ENCODE results near the gene CFAP91. TPM values are rescaled to one million over a fixed set of nuclear protein-coding genes. Genes with fewer than 3 reads are reported as not detected.

CFAP91 gene
- total RNA-seq, 1 donor from 2014 or later = 12.9 TPM

GRCh38 chr3:119659606-119660291 lies 43.1 kb upstream of the CFAP91 start:
- no peak for ATAC-seq (ENCODE audit: low read depth)
- no peak overlapping the region for H3K27ac Mint-ChIP-seq
- ChIA-PET CTCF (no interaction called here), POLR2A (interaction anchor here (1.0 to 1.2 kb wide), 2 partner anchors 13 to 31 kb away, joined by 4 to 7 read pairs; no protein-coding TSS in a partner anchor)
- TF ChIP-seq CTCF (IDR thresholded peaks at IDR 0.05) = no peak
- peaks cover 10% of the 10 kb centered on the region for H3K36me3 Mint-ChIP-seq (ENCODE audit: low read depth)
- H3K4me3 Mint-ChIP-seq = no peak overlapping the region
- peaks cover 46% of the 10 kb centered on the region for H3K4me1 Mint-ChIP-seq
- no peaks in the 10 kb centered on the region for H3K27me3 Mint-ChIP-seq
- no peaks in the 10 kb centered on the region for H3K9me3 Mint-ChIP-seq
- intact Hi-C loops (cut with micrococcal nuclease) = no loop called here
- DNase-seq = no peak

GRCh38 chr3:119660474-119661440 lies 42.1 kb upstream of the CFAP91 start, which contains the start of gene POPDC2:
POPDC2 (minus strand) TSS chr3:119660589; CDS start chr3:119660423, 166 bp downstream.
- ATAC-seq (ENCODE audit: low read depth) (no peak), DNase-seq (no peak)
- Mint-ChIP-seq H3K36me3 (ENCODE audit: low read depth) (peaks cover 10% of the 10 kb centered on the region), H3K4me3 (no peak within 1 kb of the TSS), H3K27me3 (no peaks in the 10 kb centered on the region), H3K4me1 (peaks cover 56% of the 10 kb centered on the region), H3K9me3 (no peaks in the 10 kb centered on the region), H3K27ac (no peak within 1 kb of the TSS)
- intact Hi-C loops (cut with micrococcal nuclease) = no loop called here
- POLR2A ChIA-PET = interaction anchor here (1.0 kb wide), 1 partner anchor 12 kb away, joined by 4 read pairs; no protein-coding TSS in a partner anchor
- CTCF ChIA-PET = no interaction called here
- no peak for TF ChIP-seq CTCF (IDR thresholded peaks at IDR 0.05)

- H3K9me3 Mint-ChIP-seq = no peaks in the 10 kb centered on the region
- peaks cover 68% of the 10 kb centered on the region for H3K4me1 Mint-ChIP-seq
- intact Hi-C loops (cut with micrococcal nuclease) = no loop called here
- peak overlapping the region; percentile 67 for H3K27ac Mint-ChIP-seq
- no peak for DNase-seq
- ChIA-PET CTCF (interaction anchor here (1.1 to 1.3 kb wide), 3 partner anchors 35 to 132 kb away, joined by 3 to 7 read pairs (median 6); no protein-coding TSS in a partner anchor), POLR2A (interaction anchor here (0.6 to 4.1 kb wide), 7 partner anchors 10 to 331 kb away, joined by 4 to 20 read pairs (median 7); partner anchors contain the start of genes ADPRH, COX17 and TIMMDC1)
- no peak for ATAC-seq (ENCODE audit: low read depth)
- TF ChIP-seq CTCF (IDR thresholded peaks at IDR 0.05) = no peak
- no peaks in the 10 kb centered on the region for H3K27me3 Mint-ChIP-seq
- H3K36me3 Mint-ChIP-seq (ENCODE audit: low read depth) = peaks cover 23% of the 10 kb centered on the region
- H3K4me3 Mint-ChIP-seq = no peak overlapping the region
Measured at GRCh38 chr3:119662604-119663373, 40.0 kb upstream of the CFAP91 start.

- H3K27me3 Mint-ChIP-seq = no peaks in the 10 kb centered on the region
- H3K27ac Mint-ChIP-seq = peak overlapping the region; percentile 75
- ATAC-seq (ENCODE audit: low read depth) (no peak), DNase-seq (no peak)
- intact Hi-C loops (cut with micrococcal nuclease) = loop anchor here (1.0 kb wide), 1 partner anchor 36 kb away; no protein-coding TSS in a partner anchor
- ChIA-PET CTCF (interaction anchor here (1.1 to 1.2 kb wide), 2 partner anchors 10 to 133 kb away, joined by 3 read pairs; no protein-coding TSS in a partner anchor), POLR2A (interaction anchor here (1.2 to 4.1 kb wide), 6 partner anchors 9 to 166 kb away, joined by 5 to 20 read pairs (median 8); partner anchors contain the start of genes ADPRH, COX17 and TIMMDC1)
- peaks cover 26% of the 10 kb centered on the region for H3K36me3 Mint-ChIP-seq (ENCODE audit: low read depth)
- H3K4me1 Mint-ChIP-seq = peaks cover 62% of the 10 kb centered on the region
- H3K9me3 Mint-ChIP-seq = no peaks in the 10 kb centered on the region
- no peak overlapping the region for H3K4me3 Mint-ChIP-seq
- TF ChIP-seq CTCF (IDR thresholded peaks at IDR 0.05) = no peak
Measured at GRCh38 chr3:119663885-119664284, 38.9 kb upstream of the CFAP91 start.
